GM12892 (cell line): ENCODE measurements around the gene THADA.

Experiments
- POLR2A ChIP-seq: IDR thresholded peaks from 2 replicates; pipeline ENCODE4 v1.6.1; 2011; ENCODE audit warnings: low read depth, low read length, control low read depth
- POLR2AphosphoS5 ChIP-seq: IDR thresholded peaks from 2 replicates; pipeline ENCODE4 v1.6.1; 2011; ENCODE audit warnings: low read depth, low read length, control low read depth

DNA sequence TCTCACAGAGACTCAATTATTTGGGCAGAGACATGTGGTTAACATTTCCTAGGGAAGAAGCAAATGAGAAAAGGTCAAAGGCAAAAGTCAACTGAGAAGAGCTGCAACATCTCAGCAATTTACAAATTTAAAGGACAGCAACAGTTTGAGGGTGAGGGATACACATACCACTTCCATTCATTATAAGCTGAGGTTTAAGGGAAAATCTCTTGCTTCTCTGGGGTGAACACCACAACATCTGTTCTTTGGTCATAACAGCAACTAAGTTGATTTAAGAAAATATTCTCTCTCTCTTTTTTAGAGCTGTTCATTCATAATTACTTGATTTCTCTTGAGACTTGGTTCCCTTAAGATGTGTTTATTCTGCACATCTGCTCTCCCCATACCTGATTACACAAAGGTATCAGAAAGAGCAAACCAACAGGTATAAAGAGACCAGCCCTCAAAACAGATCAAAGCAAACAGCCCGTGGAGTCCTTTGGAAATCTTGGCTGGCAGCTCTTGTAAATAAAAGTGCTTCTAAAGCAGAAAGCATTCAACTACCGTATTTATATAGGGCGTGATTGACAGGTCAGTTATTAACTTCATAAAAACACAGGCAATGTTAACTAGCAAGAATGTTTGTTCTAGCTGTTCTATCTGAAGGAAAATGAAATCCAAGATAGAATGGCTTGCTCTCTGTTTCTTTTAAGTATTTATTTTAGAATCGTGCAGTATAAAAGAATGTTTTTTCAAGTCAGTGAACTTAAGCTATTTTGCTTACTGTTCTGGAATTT is 132.8 kb downstream of the THADA start:
- no peak for TF ChIP-seq POLR2AphosphoS5
- TF ChIP-seq POLR2A: no peak
